C4-2B (cell line): ENCODE measurements around the gene TXNRD1.

Experiments used
- CTCF ChIP-seq: fragments of 450-650 bp; conservative IDR thresholded peaks from 2 replicates; pipeline ENCODE4 v1.5.1; 2017; ENCODE audit warnings: mild to moderate bottlenecking
- ZFX ChIP-seq: fragments of 450-650 bp; IDR thresholded peaks from 2 replicates; pipeline ENCODE4 v1.6.1; 2017

DNA sequence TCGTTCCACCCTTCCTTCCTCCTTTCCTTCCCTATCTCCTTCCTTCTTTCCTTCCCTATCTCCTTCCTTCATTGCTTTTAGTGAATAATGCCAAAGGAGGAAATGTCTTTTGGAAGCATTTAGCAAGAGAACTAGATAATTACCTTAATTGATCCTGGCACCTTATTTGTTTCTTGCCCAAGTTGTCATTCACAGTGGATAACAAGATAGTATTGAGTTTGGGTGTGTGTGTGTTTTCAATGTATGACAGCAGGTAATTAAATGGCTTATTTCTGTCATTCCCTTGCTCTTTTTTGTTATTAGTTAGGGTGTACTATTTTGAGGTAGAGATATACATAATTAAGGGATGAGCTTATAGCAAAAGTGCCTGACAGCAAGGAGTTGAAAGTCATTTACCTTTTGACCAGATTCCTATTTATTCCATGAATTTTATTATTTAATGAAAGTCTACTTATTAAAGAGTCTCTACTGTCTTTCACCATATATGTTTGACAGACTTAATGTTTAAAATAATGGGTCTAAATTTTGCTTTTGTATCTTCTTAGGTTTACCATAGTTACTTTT is 118.2 kb downstream of the TXNRD1 start:
- TF ChIP-seq CTCF = no peak
- TF ChIP-seq ZFX = no peak
